T-helper 2 cell (primary cell): ENCODE data around the gene GPC1.
A peak's percentile ranks its signal among the peaks of the same experiment; 100 is the strongest.
"Not testable (repeated sequence)": the region's sequence is repeated elsewhere in the genome, so short reads cannot be mapped to it uniquely, and the experiment has no call there.

ENCODE experiments used
- DNase-seq, 5 experiments: peaks; one replicate each; pipeline versions ENCODE4 v3.0.0 to v3.0.0-alpha.2; 2012 to 2022
- total RNA-seq, 2 donors: gene quantifications; one replicate each; lab custom pipeline; 2026; lab: John Stamatoyannopoulos, UW

GPC1 gene, protein sequence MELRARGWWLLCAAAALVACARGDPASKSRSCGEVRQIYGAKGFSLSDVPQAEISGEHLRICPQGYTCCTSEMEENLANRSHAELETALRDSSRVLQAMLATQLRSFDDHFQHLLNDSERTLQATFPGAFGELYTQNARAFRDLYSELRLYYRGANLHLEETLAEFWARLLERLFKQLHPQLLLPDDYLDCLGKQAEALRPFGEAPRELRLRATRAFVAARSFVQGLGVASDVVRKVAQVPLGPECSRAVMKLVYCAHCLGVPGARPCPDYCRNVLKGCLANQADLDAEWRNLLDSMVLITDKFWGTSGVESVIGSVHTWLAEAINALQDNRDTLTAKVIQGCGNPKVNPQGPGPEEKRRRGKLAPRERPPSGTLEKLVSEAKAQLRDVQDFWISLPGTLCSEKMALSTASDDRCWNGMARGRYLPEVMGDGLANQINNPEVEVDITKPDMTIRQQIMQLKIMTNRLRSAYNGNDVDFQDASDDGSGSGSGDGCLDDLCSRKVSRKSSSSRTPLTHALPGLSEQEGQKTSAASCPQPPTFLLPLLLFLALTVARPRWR
- total RNA-seq = 2.2 to 3.2 reads per million in 2 donors

DNA sequence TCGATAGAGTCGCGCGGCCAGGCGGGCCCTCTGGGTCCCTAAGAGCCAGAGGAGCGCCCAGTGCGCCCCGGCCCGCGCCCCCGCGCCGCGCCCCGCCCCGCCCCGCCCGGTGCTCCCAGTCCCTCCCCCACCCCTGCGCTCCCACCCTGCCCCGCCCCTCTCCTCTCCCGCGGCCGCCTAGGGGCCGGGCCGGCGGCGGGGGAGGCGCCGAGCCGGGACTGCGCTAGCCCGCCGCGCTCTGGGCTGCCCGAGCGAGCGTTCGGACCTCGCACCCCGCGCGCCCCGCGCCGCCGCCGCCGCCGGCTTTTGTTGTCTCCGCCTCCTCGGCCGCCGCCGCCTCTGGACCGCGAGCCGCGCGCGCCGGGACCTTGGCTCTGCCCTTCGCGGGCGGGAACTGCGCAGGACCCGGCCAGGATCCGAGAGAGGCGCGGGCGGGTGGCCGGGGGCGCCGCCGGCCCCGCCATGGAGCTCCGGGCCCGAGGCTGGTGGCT is at the start of gene GPC1:
Gene GPC1 (plus strand): TSS at position 207 of the 491 bp plus-strand sequence. CDS start 256 bp downstream, at position 463.
- peak in 3 of 5 experiments; percentile 30 to 72 (median 50) for DNase-seq

DNA sequence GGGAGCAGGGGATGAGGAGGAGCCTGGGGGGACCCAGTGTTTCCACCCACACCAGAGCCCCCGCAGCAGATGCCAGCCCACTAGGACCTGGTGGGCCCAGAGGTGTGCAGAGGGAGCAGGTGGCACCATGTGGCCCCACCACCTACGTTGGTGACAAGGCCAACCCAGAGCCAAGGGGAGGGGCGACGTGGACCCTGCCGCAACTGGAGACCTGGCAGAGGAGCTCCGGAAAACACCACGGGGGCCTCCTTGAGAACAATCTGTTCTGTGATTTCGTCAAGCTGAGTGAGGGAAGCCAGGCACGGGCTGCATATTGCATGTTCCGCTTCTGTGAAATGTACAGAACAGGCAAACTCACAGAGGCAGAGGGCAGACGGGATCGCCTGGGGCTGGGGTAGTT is 49.1 kb upstream of the GPC1 start:
- DNase-seq = no peak

- not testable (repeated sequence) for DNase-seq
These were observed 48.7 kb upstream of the GPC1 start for GRCh38 chr2:240386743-240387142.

DNA sequence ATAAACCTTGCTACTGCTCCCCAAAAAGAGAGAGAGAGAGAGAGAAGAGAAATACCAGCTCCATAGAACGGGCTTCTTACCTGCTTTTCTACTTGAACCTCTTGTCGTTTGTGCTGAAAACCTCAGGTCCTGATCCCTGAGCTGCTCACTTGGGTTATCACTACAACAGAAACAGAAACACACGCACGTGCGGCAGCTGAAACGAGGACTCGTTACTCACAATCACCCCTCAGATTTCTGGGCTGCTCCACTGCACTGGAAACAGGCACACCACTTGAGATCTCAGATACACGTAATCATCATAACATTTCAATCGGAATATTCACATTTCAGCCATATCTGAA is 48.2 kb upstream of the GPC1 start:
- peak in 1 of 5 experiments; percentile 1 for DNase-seq

DNA sequence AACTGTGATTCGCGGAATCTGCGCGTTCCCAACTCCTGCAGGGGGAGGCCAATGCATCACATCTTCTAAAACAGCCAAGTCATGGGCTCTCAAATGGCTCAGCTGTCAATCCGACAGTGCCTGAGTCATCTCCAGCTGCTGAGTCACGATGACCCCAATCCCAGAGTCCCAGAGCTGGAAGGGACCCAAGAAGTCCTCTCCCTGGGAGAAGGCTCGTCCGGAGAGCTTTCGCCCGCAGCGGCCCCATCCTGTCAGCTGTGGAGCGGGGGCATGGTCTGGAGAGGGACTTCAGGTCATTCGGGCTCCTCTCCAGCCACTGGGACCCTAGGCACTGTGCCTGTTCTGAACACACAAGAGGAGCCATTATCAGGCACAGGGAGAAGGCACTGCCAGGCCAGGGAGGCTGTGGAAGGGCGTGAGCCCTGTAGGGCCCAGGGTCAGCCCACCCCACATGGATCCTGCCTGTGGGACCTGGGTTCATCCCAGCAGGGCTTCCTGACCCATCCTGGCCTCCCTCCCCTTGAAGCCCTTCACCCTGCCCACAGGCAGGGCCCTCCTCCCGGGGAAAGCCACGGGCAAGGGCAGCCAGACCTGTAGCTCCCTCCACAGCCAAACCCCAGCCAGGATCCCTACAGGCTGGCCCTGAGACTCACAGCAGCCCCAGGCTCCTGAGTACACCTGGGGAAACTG is 47.6 kb upstream of the GPC1 start:
- peak in 1 of 5 experiments; percentile 3 for DNase-seq

GRCh38 chr2:240388471-240389301 is 46.8 kb upstream of the GPC1 start:
- DNase-seq = peak in 1 of 5 experiments; percentile 3

DNA sequence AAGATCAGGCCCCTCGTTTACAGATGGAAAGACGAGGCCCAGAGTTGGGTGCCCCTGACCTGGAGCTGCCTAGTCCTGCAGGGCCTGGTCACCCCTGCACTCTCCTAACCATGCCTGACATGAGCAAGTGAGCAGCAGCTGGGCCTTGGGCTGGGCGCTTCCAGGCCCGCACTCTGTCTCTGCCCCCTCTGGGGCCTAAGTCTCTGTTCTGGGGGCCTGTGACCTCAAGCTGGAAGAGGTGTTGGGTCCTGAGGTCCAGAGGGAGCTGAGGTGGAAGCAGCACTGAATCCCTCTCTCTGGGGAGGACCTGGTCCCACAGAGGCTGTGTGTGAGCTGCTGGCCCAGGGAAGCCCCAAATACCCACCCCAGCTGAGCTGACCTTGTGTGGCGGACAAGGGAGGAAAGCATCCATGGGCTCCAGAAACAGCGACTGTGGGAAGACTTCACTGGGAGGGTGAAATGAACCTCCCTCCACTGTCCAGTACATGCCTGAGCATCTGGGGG is 46.1 kb upstream of the GPC1 start:
- no peak for DNase-seq

GRCh38 chr2:240390091-240391073 is 45.1 kb upstream of the GPC1 start:
- DNase-seq = peak in 1 of 5 experiments; percentile 2

DNA sequence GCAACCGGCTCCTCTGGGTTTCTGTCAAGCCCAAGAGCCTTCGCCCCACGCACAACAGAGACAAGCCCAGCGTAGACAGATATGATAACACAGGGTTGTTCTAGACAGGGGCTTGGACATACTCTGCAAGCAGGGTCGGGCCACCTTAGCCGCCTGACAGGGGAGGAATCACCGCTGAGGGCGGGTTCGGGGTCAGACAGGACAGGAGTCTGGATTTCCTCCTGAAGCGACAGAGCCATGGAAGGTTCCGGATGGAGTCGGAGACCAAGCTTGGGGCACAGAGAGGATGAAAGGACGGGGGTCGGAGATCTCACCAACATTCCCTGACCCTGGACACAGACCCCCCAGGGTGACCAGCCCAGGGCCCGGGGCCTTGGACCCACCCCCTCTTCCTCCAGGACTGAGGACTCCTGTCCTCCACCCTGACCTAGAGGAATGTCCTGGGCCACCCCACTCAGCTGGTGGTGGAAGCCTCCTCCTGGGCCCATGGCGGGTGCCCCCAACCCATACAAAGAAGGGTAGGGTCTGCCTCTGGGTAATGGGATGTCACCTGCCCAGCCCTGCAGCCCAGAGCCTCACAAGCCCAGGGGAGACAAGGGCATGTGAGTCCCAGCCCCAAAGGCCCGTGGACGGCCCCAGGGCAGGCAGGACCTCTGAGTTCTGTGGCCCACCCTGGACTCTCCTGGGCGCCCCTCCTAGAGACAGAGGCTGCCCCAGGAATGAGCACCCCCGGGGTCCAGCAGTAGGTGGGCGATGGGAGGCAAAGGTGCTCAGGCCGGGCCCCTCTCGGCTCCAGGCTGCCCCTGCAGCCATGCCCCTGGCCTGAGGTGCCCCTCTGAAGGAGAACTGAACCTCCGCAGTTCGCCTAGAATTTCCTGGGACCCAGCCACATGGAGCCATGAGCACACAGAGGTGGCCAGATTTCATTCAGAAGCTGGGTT is 44.1 kb upstream of the GPC1 start:
- DNase-seq = peak in 2 of 5 experiments; percentile 1 to 8

GRCh38 chr2:240392084-240392947 is 43.1 kb upstream of the GPC1 start:
- peak in 2 of 5 experiments; percentile 3 to 57 for DNase-seq

DNA sequence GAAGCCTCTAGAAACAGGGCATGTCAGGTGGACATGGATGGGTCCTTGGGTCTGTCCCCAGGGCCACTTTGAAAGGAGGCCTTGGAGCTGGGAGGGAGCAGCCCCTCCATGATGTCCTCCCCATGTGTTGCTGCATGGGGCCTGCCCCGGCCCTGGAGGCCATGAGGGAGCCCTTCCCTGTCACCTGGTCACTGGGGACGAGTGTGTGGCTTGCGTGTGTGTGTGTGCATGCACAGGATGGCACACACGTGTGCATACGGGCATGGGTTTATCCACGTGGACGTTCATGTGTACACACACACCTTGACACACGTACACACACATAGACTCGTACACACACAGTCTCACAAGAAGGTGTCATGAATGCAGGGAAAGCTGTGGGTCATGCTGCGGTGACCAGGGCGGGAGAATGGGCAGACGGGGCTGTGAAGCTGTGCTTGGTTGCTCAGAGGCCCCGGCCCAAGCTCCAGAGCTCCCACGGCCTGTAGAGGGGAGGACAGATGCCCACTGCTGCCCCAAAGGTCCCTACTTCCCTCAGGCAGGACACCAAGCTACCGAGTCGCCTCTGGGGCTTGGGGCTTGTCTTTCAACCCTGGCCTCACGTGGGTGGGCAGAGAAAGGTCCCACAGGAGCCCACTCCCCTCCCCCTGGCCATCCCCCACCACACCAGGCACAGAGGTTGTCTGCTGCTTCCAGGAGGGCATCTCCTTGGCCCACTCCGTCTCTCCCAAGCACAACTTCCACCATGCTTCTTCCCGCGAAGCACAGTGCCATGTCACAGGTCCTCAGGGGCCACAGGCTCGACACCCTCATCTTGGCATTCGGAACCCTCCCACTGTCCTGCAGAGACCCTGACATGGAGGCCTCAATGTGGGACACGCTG is 42.3 kb upstream of the GPC1 start:
- DNase-seq = peak in 2 of 5 experiments; percentile 2 to 8

DNA sequence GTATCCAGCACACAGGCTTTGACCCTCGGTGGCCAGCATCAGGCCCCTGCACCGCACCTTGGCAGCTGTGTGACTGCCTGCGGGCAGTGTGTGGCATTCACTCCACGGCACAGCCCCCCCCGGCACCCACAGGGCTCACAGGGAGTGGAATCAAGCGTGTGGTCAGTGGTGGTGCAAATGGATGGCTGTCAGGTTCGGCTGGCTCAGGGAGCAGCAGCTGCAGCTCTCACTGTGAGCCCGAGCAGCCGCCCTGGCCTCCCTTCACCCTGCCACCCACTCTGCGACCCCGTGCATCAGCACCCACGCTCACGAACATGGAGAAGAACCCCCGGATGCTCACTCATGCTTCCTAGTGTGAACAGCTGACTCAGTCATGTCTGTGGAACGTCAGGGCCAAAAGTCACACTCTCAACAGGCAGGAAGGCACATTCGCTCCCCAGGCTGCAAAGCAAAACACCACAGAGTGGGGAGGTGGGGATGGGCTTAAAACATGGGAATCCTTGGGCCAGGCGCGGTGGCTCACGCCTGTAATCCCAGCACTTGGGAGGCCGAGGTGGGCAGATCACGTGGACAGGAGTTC is 41.5 kb upstream of the GPC1 start:
- DNase-seq = no peak

GRCh38 chr2:240394549-240394948 is 40.9 kb upstream of the GPC1 start:
- no peak for DNase-seq

GRCh38 chr2:240395448-240395847 is 40.0 kb upstream of the GPC1 start:
- DNase-seq = no peak

DNA sequence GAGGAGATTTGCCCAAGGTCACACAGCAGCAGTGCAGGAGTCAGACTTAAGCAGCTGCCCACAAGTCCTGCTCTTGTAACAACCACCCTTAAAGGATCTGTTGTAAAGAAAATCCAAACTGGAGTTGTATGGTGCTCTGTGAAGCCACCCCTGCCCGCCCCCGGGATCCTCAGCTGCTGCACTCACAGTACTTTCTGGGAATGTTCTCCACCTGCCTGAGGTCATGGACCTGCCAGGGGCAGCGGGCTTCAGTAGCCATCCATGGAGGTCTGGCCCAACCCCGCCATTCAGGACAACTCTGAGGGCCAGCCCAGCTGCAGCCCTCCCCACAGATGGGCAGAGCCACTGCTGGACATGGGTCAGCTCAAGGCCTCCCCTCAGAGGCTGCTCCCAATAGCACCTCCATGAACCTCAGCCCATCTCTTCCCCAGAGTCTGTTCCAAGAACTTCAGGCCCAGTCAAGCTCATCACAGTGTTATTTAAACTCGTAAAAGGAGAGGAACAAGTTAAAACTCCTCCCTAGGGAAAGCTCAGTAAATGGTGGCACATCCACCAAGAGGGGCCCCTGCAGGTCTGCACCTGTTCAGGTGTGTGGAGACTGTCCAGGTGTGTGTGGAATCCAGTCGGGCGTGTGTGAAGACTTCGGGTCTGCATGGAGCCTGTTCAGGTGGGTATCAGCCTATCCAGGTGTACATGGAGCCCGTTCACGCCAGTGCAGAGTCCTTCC is 39.4 kb upstream of the GPC1 start:
- no peak for DNase-seq
